BJ (cell line): ENCODE measurements around the gene KLHL29. TPM values are rescaled to one million over a fixed set of nuclear protein-coding genes. Genes with fewer than 3 reads are reported as not detected.

Experiments used
- CTCF ChIA-PET: fragments of 350-600 bp; formaldehyde crosslinking; extraction: SDS; loops from one replicate; lab custom pipeline; 2021; ENCODE audit warnings: antibody characterized with exemption, inconsistent platforms; lab: Yijun Ruan, JAX
- POLR2A ChIA-PET: fragments of 300-600 bp; sonication (Branson Sonifier 250); formaldehyde crosslinking; extraction: SDS; loops from one replicate; lab custom pipeline; 2021; ENCODE audit warnings: antibody characterized with exemption; lab: Charles Lee
- DNase-seq: peaks from one replicate; pipeline ENCODE4 v3.0.0-alpha.2; 2011; ENCODE audit warnings: low read depth
- H3K27me3 ChIP-seq: 2 replicates; pipeline ENCODE4 v1.6.0; 2011; ENCODE audit warnings: low read length; ENCODE audit not compliant: control insufficient read depth, insufficient read depth
- H3K36me3 ChIP-seq: 2 replicates; pipeline ENCODE4 v1.5.1; 2011; ENCODE audit warnings: low read length; ENCODE audit not compliant: control insufficient read depth, insufficient read depth
- H3K4me3 ChIP-seq: 2 replicates; pipeline ENCODE4 v1.5.1; 2011; ENCODE audit warnings: low read depth, mild to moderate bottlenecking, control low read depth, low read length
- CTCF ChIP-seq: IDR thresholded peaks from 2 replicates; pipeline ENCODE4 v1.5.1; 2011; ENCODE audit warnings: low read depth, mild to moderate bottlenecking, control low read depth, inconsistent platforms, low read length, moderate library complexity; ENCODE audit not compliant: insufficient read depth
- polyA plus RNA-seq: library from polyadenylated mRNA; depleted of rRNA; stranded (reverse); fragments of >200 nt; gene quantifications from 2 replicates; pipeline ENCODE4 v1.2.3, GENCODE V29; 2011

Gene KLHL29
- polyA plus RNA-seq, 1 experiment, result 10.0 TPM

- ChIA-PET POLR2A (no interaction called here), CTCF (no interaction called here)
- Histone ChIP-seq H3K36me3 (peaks cover 11% of the 10 kb centered on the region), H3K4me3 (no peak overlapping the region), H3K27me3 (no peaks in the 10 kb centered on the region)
- no peak for TF ChIP-seq CTCF
- no peak for DNase-seq
These were observed 301.5 kb downstream of the KLHL29 start for GRCh38 chr2:23686405-23687029.

GRCh38 chr2:23687214-23687613 lies 302.2 kb downstream of the KLHL29 start:
- CTCF ChIA-PET, result no interaction called here
- Histone ChIP-seq H3K4me3 (no peak overlapping the region), H3K27me3 (no peaks in the 10 kb centered on the region), H3K36me3 (peaks cover 11% of the 10 kb centered on the region)
- POLR2A ChIA-PET, result no interaction called here
- no peak for TF ChIP-seq CTCF
- no peak for DNase-seq

- POLR2A ChIA-PET, result no interaction called here
- CTCF ChIA-PET, result no interaction called here
- no peaks in the 10 kb centered on the region for H3K27me3 ChIP-seq
- H3K36me3 ChIP-seq, result peaks cover 14% of the 10 kb centered on the region
- DNase-seq, result no peak
- no peak for TF ChIP-seq CTCF
- H3K4me3 ChIP-seq, result no peak overlapping the region
These were observed 302.7 kb downstream of the KLHL29 start for GRCh38 chr2:23687713-23688112.

- TF ChIP-seq CTCF, result no peak
- peaks cover 18% of the 10 kb centered on the region for H3K36me3 ChIP-seq
- no peak overlapping the region for H3K4me3 ChIP-seq
- ChIA-PET POLR2A (no interaction called here), CTCF (no interaction called here)
- no peaks in the 10 kb centered on the region for H3K27me3 ChIP-seq
- DNase-seq, result no peak
These were observed 303.6 kb downstream of the KLHL29 start for GRCh38 chr2:23688486-23689130.

GRCh38 chr2:23689131-23689700 lies 304.2 kb downstream of the KLHL29 start:
- Histone ChIP-seq H3K36me3 (peaks cover 20% of the 10 kb centered on the region), H3K4me3 (no peak overlapping the region), H3K27me3 (no peaks in the 10 kb centered on the region)
- ChIA-PET POLR2A (no interaction called here), CTCF (no interaction called here)
- DNase-seq, result no peak
- no peak for TF ChIP-seq CTCF
